Heart left ventricle (tissue), 16 donors: Measurements from ENCODE around the gene HDAC10. TPM values are rescaled to one million over a fixed set of nuclear protein-coding genes. Genes with fewer than 3 reads are reported as not detected.

Source experiments
- ATAC-seq, 4 donors: fragments of 200-7000 bp; cut with Tn5 transposase; one replicate each; pipeline ENCODE4 v1.9.1; 2020 to 2022; ENCODE audit warnings: moderate library complexity in 4 of 4, mild to moderate bottlenecking in 3 of 4, moderate number of reproducible peaks in 1 of 4
- DNase-seq, 5 donors: peaks; one replicate each; pipeline ENCODE4 v3.0.0-alpha.2; 2020
- H3K27ac ChIP-seq, 12 donors: fragments of 200-600 bp; sonication (generic) in 4 of 12; one replicate each; pipeline versions ENCODE4 v1.5.0 to v1.8.0; 2016 to 2022; ENCODE audit warnings: mild to moderate bottlenecking in 2 of 12
- H3K27me3 ChIP-seq, 9 donors: fragments of 200-600 bp; sonication (generic) in 2 of 9; one replicate each; pipeline versions ENCODE4 v1.5.1 to v1.8.0; 2016 to 2022; ENCODE audit warnings: mild to moderate bottlenecking in 3 of 9
- H3K36me3 ChIP-seq, 9 donors: fragments of 200-600 bp; sonication (generic) in 2 of 9; one replicate each; pipeline versions ENCODE4 v1.5.0 to v1.8.0; 2018 to 2022; ENCODE audit warnings: mild to moderate bottlenecking in 2 of 9
- H3K4me1 ChIP-seq, 12 donors: fragments of 200-600 bp; sonication (generic) in 4 of 12; one replicate each; pipeline versions ENCODE4 v1.5.0 to v1.8.0; 2016 to 2022; ENCODE audit warnings: mild to moderate bottlenecking in 3 of 12
- H3K4me3 ChIP-seq, 12 donors: fragments of 200-600 bp; sonication (generic) in 4 of 12; one replicate each; pipeline versions ENCODE4 v1.5.0 to v1.8.0; 2017 to 2022; ENCODE audit warnings: mild to moderate bottlenecking in 9 of 12, moderate library complexity in 4 of 12
- H3K9me3 ChIP-seq, 12 donors: fragments of 200-600 bp; sonication (generic) in 4 of 12; one replicate each; pipeline versions ENCODE4 v1.5.0 to v1.8.0; 2016 to 2022; ENCODE audit warnings: mild to moderate bottlenecking in 1 of 12
- CTCF ChIP-seq, 12 donors: fragments of 200-600 bp; sonication (generic) in 4 of 12; IDR thresholded peaks; one replicate each; pipeline versions ENCODE4 v1.5.0 to v1.8.0; 2018 to 2022; ENCODE audit warnings: antibody characterized with exemption in 12 of 12, mild to moderate bottlenecking in 5 of 12
- POLR2A ChIP-seq, 2 donors: fragments of 450-650 bp; IDR thresholded peaks; one replicate each; pipeline ENCODE4 v1.6.1; 2017; ENCODE audit warnings: antibody characterized with exemption in 2 of 2, mild to moderate bottlenecking in 2 of 2, moderate library complexity in 2 of 2
- WGBS, 4 donors: extraction: QIAGEN DNeasy Blood & Tissue Kit in 2 of 4; methylation state at CpG; one replicate each; pipeline versions ENCODE4 v1.1.5 to v1.1.7; 2013 to 2018; 5-methylcytosine and 5-hydroxymethylcytosine counted together
- intact Hi-C, 10 donors: fragments of 100-400 bp; cut with DNase I; formaldehyde crosslinking; loops; one replicate each; pipeline versions ENCODE4 v1.11.1 to v1.14.2; 2022
- polyA plus RNA-seq, 2 donors: library from polyadenylated mRNA; stranded (reverse); fragments of 200-250 nt; gene quantifications; one replicate each; pipeline ENCODE4 v1.2.3, GENCODE V29; 2013
- total RNA-seq, 9 donors: library from RNA; depleted of rRNA in 2 of 9; stranded (reverse); fragments of >200 nt in 2 of 9; fragmentation: NEBNext Ultra II Directional in 3 of 9; extraction: Animal tissue kit (Norgen Biotek cat#: 25700) in 3 of 9; gene quantifications; one replicate each; pipeline versions ENCODE4 v1.1.0 to v1.2.4, GENCODE V29; 2016 to 2023
- donor health status: ischemic (EF 13 %, LVEDD 7.1; RV severe dilation, severe dysfunction).
- donor health status: healthy with polysubstance abuse.
- donor health status: DM: no; HTN: yes; CAD: no.
- donor health status: DM: no; HTN: no; CAD: no.
- donor health status: ischemic (EF 25% LVEDD 6.9; RV normal size, moderate dysfunction).
- donor health status: ischemic (EF 25% LVEDD 5.7; RV mildly dilated, moderate dysfunction).
- donor health status: healthy.
- donor health status: DM: yes; HTN: yes; CAD: no.
- donor health status: ischemic (EF 35%, LVEDD 5.7; RV mildly dilated, moderate dysfunction).
- donor health status: nonischemic (EF 11% LVEDD 7.7; RV severe dilation, severe dysfunction).
- donor health status: DM: yes; HTN: yes; CAD: no.
- donor health status: PGD.
- donor health status: ischemic (EF 29% LVEDD 5.4; RV normal size, mild dysfunction).
- donor health status: nonischemic (EF 23%, LVEDD 6.1; RV moderate dilation, normal function).

HDAC10 gene
- total and polyA plus RNA-seq, 11 donors = 6.2 to 22.4 (median 10.8) TPM

- Histone ChIP-seq H3K36me3 (peaks cover 2 to 94% (median 86%) of the 10 kb centered on the region in 9 donors), H3K27me3 (no peaks in the 10 kb centered on the region), H3K9me3 (no peaks in the 10 kb centered on the region), H3K27ac (no peak overlapping the region), H3K4me1 (peaks cover 0 to 14% (median 4%) of the 10 kb centered on the region in 12 donors), H3K4me3 (no peak overlapping the region)
- WGBS, 4 donors = 64 to 93% (median 86%) methylated on average over 2 to 21 of the region's 21 CpGs
- no peak for ATAC-seq
- TF ChIP-seq POLR2A (IDR thresholded peaks at IDR 0.05) = no peak
- TF ChIP-seq CTCF (IDR thresholded peaks at IDR 0.05) = no peak
- DNase-seq = no peak
- intact Hi-C loops = no loop called here
Measured at GRCh38 chr22:50217543-50218152, 33.4 kb downstream of the HDAC10 start.

- DNase-seq (no peak), ATAC-seq (no peak)
- Histone ChIP-seq H3K4me3 (no peak overlapping the region), H3K27me3 (no peaks in the 10 kb centered on the region), H3K36me3 (peaks cover 2 to 94% (median 84%) of the 10 kb centered on the region in 9 donors), H3K27ac (no peak overlapping the region), H3K9me3 (no peaks in the 10 kb centered on the region), H3K4me1 (peaks cover 0 to 14% (median 4%) of the 10 kb centered on the region in 12 donors)
- intact Hi-C loops = no loop called here
- TF ChIP-seq CTCF (IDR thresholded peaks at IDR 0.05) = no peak
- no peak for TF ChIP-seq POLR2A (IDR thresholded peaks at IDR 0.05)
- 93 to 96% (median 95%) methylated on average over 27 to 57 of the region's 57 CpGs for WGBS, 4 donors
Measured at GRCh38 chr22:50216684-50217520, 34.2 kb downstream of the HDAC10 start.

- no peak for DNase-seq
- intact Hi-C loops = no loop called here
- Histone ChIP-seq H3K27ac (no peak overlapping the region), H3K9me3 (no peaks in the 10 kb centered on the region), H3K27me3 (no peaks in the 10 kb centered on the region), H3K4me1 (peaks cover 0 to 14% (median 4%) of the 10 kb centered on the region in 12 donors), H3K36me3 (peaks cover 2 to 94% (median 82%) of the 10 kb centered on the region in 9 donors), H3K4me3 (no peak overlapping the region)
- TF ChIP-seq CTCF (IDR thresholded peaks at IDR 0.05) (no peak), POLR2A (IDR thresholded peaks at IDR 0.05) (no peak)
- WGBS, 4 donors = 80 to 91% (median 86%) methylated on average over 10 to 15 of the region's 15 CpGs
- no peak for ATAC-seq
Measured at GRCh38 chr22:50216055-50216683, 34.9 kb downstream of the HDAC10 start.
